ENCODE measurements around the gene GRM4. TPM values are rescaled to one million over a fixed set of nuclear protein-coding genes. Genes with fewer than 3 reads are reported as not detected.

GRM4 gene
- total and polyA plus RNA-seq, 9 of the 15 experiments (the other 6 are each of a cell fraction or from before 2014, with no cell fraction given) = 0.18 TPM; not detected in 8

DNA sequence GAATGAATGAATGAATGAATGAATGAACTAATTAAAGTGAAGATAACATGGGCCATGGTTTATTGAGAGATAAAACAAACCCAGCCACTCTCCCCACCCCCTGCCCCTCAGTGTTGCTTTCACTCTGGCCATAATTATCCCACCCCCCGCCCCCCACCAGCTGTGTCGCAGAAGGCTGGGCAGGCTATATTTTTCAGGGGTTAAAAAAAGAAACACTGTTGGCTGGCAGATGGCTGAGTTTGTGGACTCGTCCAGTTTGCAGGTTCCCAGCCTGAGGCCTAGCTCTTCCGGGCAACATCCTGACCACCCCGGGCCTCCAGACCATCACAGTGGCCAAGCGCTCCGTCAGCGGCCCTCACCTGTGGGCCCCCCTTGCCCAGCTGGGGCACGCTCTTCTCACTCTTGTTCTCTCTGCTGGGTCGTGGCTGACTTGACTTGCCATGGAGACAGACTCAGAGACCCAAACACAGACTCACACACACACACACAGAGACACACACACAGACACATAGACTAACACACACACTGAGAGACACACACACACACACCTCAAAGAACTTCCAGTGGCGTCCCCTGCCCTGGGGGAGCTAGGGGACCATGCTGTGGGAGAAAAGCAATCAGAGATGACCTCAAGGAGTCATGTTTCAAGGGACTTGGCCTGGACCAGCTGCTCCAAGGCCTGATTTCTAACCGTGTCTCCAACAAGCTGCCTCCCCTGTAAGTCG, 2.2 kb upstream of the GRM4 start (continued):
- TF ChIP-seq, protein P1, sequence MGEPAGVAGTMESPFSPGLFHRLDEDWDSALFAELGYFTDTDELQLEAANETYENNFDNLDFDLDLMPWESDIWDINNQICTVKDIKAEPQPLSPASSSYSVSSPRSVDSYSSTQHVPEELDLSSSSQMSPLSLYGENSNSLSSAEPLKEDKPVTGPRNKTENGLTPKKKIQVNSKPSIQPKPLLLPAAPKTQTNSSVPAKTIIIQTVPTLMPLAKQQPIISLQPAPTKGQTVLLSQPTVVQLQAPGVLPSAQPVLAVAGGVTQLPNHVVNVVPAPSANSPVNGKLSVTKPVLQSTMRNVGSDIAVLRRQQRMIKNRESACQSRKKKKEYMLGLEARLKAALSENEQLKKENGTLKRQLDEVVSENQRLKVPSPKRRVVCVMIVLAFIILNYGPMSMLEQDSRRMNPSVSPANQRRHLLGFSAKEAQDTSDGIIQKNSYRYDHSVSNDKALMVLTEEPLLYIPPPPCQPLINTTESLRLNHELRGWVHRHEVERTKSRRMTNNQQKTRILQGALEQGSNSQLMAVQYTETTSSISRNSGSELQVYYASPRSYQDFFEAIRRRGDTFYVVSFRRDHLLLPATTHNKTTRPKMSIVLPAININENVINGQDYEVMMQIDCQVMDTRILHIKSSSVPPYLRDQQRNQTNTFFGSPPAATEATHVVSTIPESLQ (CRISPR knock-in tag; IDR thresholded peaks at IDR 0.05) = no peak
- no peak for TF ChIP-seq KAT7 (CRISPR knock-in tag; IDR thresholded peaks at IDR 0.05; ENCODE audit: borderline replicate concordance)

DNA sequence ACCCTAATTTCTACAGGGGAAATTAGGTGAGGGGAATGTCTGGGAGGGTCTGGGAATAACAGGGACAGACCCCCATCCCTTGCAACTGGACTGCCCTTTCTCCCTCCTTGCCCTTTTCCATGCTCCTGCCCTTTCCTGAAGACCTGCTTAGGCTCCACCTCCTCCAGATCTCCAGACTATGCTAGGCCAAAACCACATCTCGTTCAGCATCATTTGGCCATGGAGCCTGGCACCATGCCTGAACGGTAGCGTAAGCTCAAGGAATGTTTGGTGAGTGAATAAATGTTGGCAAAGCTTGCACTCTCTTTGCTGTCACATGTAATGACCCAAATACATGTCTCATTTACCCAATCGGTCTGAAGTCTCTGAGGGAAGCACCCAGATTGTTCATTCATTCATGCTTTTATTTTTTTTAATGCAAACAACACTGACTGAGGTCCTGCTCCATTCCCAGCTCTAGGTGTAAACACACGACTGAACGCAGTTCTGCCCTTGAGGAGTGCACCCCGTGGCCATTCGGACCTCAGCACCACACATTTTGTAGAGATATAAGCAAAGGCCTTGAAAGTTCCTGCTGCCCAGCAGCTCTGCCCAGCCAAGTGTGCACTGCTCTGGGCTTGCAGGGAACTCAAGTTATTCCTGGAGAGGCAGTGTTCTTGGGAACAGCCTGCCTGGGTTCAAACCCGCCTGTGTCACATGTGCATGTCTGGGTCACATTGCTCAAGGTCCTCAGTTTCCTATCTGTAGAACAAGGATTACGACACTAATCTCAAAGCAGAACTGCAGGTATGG, 1.1 kb upstream of the GRM4 start:
- H4K20me1 ChIP-seq (replicated peaks; ENCODE audit: control insufficient read depth, insufficient read depth, low read length) = peaks cover 4% of the 10 kb centered on the region
- no peaks in the 10 kb centered on the region for H3K9me1 ChIP-seq (ENCODE audit: control insufficient read depth, insufficient read depth, low read length)
- no peaks in the 10 kb centered on the region for H3K36me3 ChIP-seq (ENCODE audit: control insufficient read depth, insufficient read depth, low read length)
- H3K9me3 ChIP-seq (replicated peaks; ENCODE audit: control insufficient read depth, insufficient read depth, low read depth, low read length) = no peaks in the 10 kb centered on the region
- H3K9ac ChIP-seq (ENCODE audit: insufficient read depth in 1 of 2, low read depth in 2 of 2, low read length in 2 of 2) = no peak overlapping the region
- intact Hi-C loops (cut with micrococcal nuclease) (loop anchor here (10.0 kb wide), 1 partner anchor 292 kb away; no protein-coding TSS in a partner anchor), in situ Hi-C loops (cut with MboI) (no loop called here)
- ATAC-seq (no peak), DNase-seq (ENCODE audit: extremely low read depth in 1 of 4, low spot score in 3 of 4) (no peak), FAIRE-seq (peak; percentile 23)
- no peak overlapping the region for H3K4me3 ChIP-seq
- POLR2A ChIA-PET = interaction anchor here (0.6 to 1.2 kb wide), 3 partner anchors 10 to 276 kb away, joined by 3 to 4 read pairs (median 3); no protein-coding TSS in a partner anchor
- peaks cover 9 to 74% of the 10 kb centered on the region in 2 experiments; a peak in 4 of 5 replicates for H3K27me3 ChIP-seq (ENCODE audit: control insufficient read depth in 2 of 2, insufficient read depth in 2 of 2, low read length in 2 of 2)
- no peak overlapping the region for H3K4me2 ChIP-seq (ENCODE audit: insufficient read depth, low read length)
- no TSS peak for BruUV-seq (replicated peaks)
- H3K79me2 ChIP-seq (ENCODE audit: control insufficient read depth, insufficient read depth, low read length) = no peaks in the 10 kb centered on the region
- H3K27ac ChIP-seq (ENCODE audit: extremely low read depth, low read depth, low read length) = no peak overlapping the region; the same call in 2 of the 3 replicates
- TF ChIP-seq SAFB (IDR thresholded peaks at IDR 0.05; ENCODE audit: borderline replicate concordance, low read depth, low read length) (no peak), RBM22 (IDR thresholded peaks at IDR 0.05; ENCODE audit: low read depth, low read length, poor library complexity, severe bottlenecking) (no peak), SAP30 (IDR thresholded peaks at IDR 0.05; ENCODE audit: borderline replicate concordance, insufficient read depth, low read depth, low read length, poor library complexity, severe bottlenecking) (no peak), PTRF (tag; IDR thresholded peaks at IDR 0.05) (no peak), ETV6 (IDR thresholded peaks at IDR 0.05; ENCODE audit: borderline replicate concordance in 1 of 2, low read depth in 2 of 2, low read length in 1 of 2) (no peak), ETV6 (CRISPR knock-in tag; IDR thresholded peaks at IDR 0.05; ENCODE audit: borderline replicate concordance) (no peak), FOXJ3 (CRISPR knock-in tag; IDR thresholded peaks at IDR 0.05) (no peak), COPS2 (conservative IDR thresholded peaks at IDR 0.05) (no peak)
- TF ChIP-seq, protein P2, sequence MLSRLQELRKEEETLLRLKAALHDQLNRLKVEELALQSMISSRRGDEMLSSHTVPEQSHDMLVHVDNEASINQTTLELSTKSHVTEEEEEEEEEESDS (CRISPR knock-in tag; IDR thresholded peaks at IDR 0.05) = no peak
- TF ChIP-seq, protein P3, sequence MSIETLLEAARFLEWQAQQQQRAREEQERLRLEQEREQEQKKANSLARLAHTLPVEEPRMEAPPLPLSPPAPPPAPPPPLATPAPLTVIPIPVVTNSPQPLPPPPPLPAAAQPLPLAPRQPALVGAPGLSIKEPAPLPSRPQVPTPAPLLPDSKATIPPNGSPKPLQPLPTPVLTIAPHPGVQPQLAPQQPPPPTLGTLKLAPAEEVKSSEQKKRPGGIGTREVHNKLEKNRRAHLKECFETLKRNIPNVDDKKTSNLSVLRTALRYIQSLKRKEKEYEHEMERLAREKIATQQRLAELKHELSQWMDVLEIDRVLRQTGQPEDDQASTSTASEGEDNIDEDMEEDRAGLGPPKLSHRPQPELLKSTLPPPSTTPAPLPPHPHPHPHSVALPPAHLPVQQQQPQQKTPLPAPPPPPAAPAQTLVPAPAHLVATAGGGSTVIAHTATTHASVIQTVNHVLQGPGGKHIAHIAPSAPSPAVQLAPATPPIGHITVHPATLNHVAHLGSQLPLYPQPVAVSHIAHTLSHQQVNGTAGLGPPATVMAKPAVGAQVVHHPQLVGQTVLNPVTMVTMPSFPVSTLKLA (conservative IDR thresholded peaks at IDR 0.05) = no peak
- CTCF ChIA-PET (ENCODE audit: low intra/inter-chr PET ratio) = no interaction called here
- H3K4me1 ChIP-seq (replicated peaks in 1 of 2; ENCODE audit: control insufficient read depth in 2 of 2, insufficient read depth in 2 of 2, low read length in 2 of 2) = peaks cover 0 to 39% of the 10 kb centered on the region in 2 experiments; a peak in 2 of 5 replicates
- no peak overlapping the region for H2AFZ ChIP-seq (ENCODE audit: low read depth, low read length)
- WGBS (ENCODE audit: insufficient coverage, low coverage, missing lambda C conversion rate) = 7% methylated on average over 10 of the region's 10 CpGs
